DOHH2 (cell line): ENCODE measurements around the gene SARS1.

Experiments
- H3F3A ChIP-seq: fragments of 200-600 bp; sonication (generic), shearing (Covaris generic); 2 replicates; pipeline ENCODE4 v1.6.0; 2016; ENCODE audit warnings: antibody characterized with exemption, mild to moderate bottlenecking; ENCODE audit not compliant: control insufficient read depth, insufficient read depth
- H3K27ac ChIP-seq: fragments of 200-600 bp; sonication (generic); 2 replicates; pipeline ENCODE4 v1.5.1; 2014; ENCODE audit warnings: low read depth, mild to moderate bottlenecking, low read length, moderate library complexity
- H3K27me3 ChIP-seq: fragments of 200-600 bp; sonication (generic); 2 replicates; pipeline ENCODE4 v1.6.1; 2014; ENCODE audit warnings: mild to moderate bottlenecking, low read length, mixed read lengths; ENCODE audit not compliant: control insufficient read depth
- H3K36me3 ChIP-seq: fragments of 200-600 bp; sonication (generic); 2 replicates; pipeline ENCODE4 v1.6.1; 2014; ENCODE audit warnings: mild to moderate bottlenecking, low read length, moderate library complexity, mixed read lengths; ENCODE audit not compliant: control insufficient read depth
- H3K4me1 ChIP-seq: fragments of 200-600 bp; sonication (generic); 2 replicates; pipeline ENCODE4 v1.6.1; 2014; ENCODE audit warnings: mild to moderate bottlenecking, low read length, mixed read lengths; ENCODE audit not compliant: control insufficient read depth
- H3K4me2 ChIP-seq: fragments of 200-600 bp; sonication (generic); 2 replicates; pipeline ENCODE4 v1.6.0; 2014; ENCODE audit warnings: mild to moderate bottlenecking, low read length, moderate library complexity
- H3K4me3 ChIP-seq: fragments of 200-600 bp; sonication (generic); 2 replicates; pipeline ENCODE4 v1.5.1; 2014; ENCODE audit warnings: mild to moderate bottlenecking, low read length, mixed read lengths
- H3K79me2 ChIP-seq: fragments of 200-600 bp; sonication (generic); 2 replicates; pipeline ENCODE4 v1.6.1; 2014; ENCODE audit warnings: mild to moderate bottlenecking, low read length, mixed read lengths; ENCODE audit not compliant: control insufficient read depth
- H3K9me2 ChIP-seq: fragments of 200-600 bp; sonication (generic); replicated peaks from 2 replicates; pipeline ENCODE4 v1.6.1; 2014; ENCODE audit warnings: mild to moderate bottlenecking, low read length, mixed read lengths; ENCODE audit not compliant: control insufficient read depth
- H3K9me3 ChIP-seq: fragments of 200-600 bp; sonication (generic); 2 replicates; pipeline ENCODE4 v1.6.1; 2014; ENCODE audit warnings: antibody characterized with exemption, low read length, mixed read lengths; ENCODE audit not compliant: control insufficient read depth, insufficient read depth
- H4K20me1 ChIP-seq: fragments of 200-600 bp; sonication (generic); 2 replicates; pipeline ENCODE4 v1.6.0; 2014; ENCODE audit warnings: low read depth, mild to moderate bottlenecking, antibody characterized with exemption, low read length, moderate library complexity; ENCODE audit not compliant: control insufficient read depth, insufficient read depth
- EZH2phosphoT487 ChIP-seq: fragments of 200-600 bp; sonication (generic); IDR thresholded peaks from 2 replicates; pipeline ENCODE4 v1.6.1; 2017; ENCODE audit warnings: borderline replicate concordance, mild to moderate bottlenecking, antibody characterized with exemption, low read length, moderate library complexity, mixed read lengths
- TF ChIP-seq, protein P1 (sequence below): fragments of 200-600 bp; sonication (generic); IDR thresholded peaks from one replicate; pipeline ENCODE4 v1.5.1; 2014; ENCODE audit warnings: antibody characterized with exemption, mild to moderate bottlenecking, low read depth, low read length; ENCODE audit not compliant: poor library complexity, severe bottlenecking

The SARS1 gene

DNA sequence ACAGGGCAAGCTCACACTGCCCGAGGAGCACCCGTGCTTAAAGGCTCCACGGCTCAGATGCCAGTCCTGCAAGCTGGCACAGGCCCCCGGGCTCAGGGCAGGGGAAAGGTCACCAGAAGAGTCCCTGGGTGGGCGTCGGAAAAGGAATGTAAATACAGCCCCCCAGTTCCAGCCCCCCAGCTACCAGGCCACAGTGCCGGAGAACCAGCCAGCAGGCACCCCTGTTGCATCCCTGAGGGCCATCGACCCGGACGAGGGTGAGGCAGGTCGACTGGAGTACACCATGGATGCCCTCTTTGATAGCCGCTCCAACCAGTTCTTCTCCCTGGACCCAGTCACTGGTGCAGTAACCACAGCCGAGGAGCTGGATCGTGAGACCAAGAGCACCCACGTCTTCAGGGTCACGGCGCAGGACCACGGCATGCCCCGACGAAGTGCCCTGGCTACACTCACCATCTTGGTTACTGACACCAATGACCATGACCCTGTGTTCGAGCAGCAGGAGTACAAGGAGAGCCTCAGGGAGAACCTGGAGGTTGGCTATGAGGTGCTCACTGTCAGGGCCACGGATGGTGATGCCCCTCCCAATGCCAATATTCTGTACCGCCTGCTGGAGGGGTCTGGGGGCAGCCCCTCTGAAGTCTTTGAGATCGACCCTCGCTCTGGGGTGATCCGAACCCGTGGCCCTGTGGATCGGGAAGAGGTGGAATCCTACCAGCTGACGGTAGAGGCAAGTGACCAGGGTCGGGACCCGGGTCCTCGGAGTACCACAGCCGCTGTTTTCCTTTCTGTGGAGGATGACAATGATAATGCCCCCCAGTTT lies 36.9 kb downstream of the SARS1 start:
- Histone ChIP-seq H3K4me1 (peaks cover 28% of the 10 kb centered on the region), H4K20me1 (no peaks in the 10 kb centered on the region), H3K36me3 (no peaks in the 10 kb centered on the region), H3K27ac (no peak overlapping the region), H3K79me2 (no peaks in the 10 kb centered on the region), H3K4me3 (peak overlapping the region; percentile 62), H3K9me2 (no peaks in the 10 kb centered on the region), H3K27me3 (peaks cover 18% of the 10 kb centered on the region), H3K4me2 (peak overlapping the region; percentile 63), H3F3A (no peaks in the 10 kb centered on the region), H3K9me3 (no peaks in the 10 kb centered on the region)
- TF ChIP-seq, protein P1, sequence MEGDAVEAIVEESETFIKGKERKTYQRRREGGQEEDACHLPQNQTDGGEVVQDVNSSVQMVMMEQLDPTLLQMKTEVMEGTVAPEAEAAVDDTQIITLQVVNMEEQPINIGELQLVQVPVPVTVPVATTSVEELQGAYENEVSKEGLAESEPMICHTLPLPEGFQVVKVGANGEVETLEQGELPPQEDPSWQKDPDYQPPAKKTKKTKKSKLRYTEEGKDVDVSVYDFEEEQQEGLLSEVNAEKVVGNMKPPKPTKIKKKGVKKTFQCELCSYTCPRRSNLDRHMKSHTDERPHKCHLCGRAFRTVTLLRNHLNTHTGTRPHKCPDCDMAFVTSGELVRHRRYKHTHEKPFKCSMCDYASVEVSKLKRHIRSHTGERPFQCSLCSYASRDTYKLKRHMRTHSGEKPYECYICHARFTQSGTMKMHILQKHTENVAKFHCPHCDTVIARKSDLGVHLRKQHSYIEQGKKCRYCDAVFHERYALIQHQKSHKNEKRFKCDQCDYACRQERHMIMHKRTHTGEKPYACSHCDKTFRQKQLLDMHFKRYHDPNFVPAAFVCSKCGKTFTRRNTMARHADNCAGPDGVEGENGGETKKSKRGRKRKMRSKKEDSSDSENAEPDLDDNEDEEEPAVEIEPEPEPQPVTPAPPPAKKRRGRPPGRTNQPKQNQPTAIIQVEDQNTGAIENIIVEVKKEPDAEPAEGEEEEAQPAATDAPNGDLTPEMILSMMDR, result no peak
- no peak for TF ChIP-seq EZH2phosphoT487

DNA sequence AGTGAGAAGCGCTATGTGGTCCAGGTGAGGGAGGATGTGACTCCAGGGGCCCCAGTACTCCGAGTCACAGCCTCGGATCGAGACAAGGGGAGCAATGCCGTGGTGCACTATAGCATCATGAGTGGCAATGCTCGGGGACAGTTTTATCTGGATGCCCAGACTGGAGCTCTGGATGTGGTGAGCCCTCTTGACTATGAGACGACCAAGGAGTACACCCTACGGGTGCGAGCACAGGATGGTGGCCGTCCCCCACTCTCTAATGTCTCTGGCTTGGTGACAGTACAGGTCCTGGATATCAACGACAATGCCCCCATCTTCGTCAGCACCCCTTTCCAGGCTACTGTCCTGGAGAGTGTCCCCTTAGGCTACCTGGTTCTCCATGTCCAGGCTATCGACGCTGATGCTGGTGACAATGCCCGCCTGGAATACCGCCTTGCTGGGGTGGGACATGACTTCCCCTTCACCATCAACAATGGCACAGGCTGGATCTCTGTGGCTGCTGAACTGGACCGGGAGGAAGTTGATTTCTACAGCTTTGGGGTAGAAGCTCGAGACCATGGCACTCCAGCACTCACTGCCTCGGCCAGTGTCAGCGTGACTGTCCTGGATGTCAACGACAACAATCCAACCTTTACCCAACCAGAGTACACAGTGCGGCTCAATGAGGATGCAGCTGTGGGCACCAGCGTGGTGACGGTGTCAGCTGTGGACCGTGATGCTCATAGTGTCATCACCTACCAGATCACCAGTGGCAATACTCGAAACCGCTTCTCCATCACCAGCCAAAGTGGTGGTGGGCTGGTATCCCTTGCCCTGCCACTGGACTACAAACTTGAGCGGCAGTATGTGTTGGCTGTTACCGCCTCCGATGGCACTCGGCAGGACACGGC lies 37.8 kb downstream of the SARS1 start:
- no peaks in the 10 kb centered on the region for H3K9me3 ChIP-seq
- peaks cover 15% of the 10 kb centered on the region for H3K27me3 ChIP-seq
- H3K36me3 ChIP-seq, result no peaks in the 10 kb centered on the region
- no peaks in the 10 kb centered on the region for H3K79me2 ChIP-seq
- no peak overlapping the region for H3K4me2 ChIP-seq
- peaks cover 28% of the 10 kb centered on the region for H3K4me1 ChIP-seq
- no peaks in the 10 kb centered on the region for H3K9me2 ChIP-seq
- TF ChIP-seq EZH2phosphoT487, result no peak
- TF ChIP-seq, protein P1, result no peak
- no peaks in the 10 kb centered on the region for H4K20me1 ChIP-seq
- no peaks in the 10 kb centered on the region for H3F3A ChIP-seq
- no peak overlapping the region for H3K27ac ChIP-seq
- no peak overlapping the region for H3K4me3 ChIP-seq

DNA sequence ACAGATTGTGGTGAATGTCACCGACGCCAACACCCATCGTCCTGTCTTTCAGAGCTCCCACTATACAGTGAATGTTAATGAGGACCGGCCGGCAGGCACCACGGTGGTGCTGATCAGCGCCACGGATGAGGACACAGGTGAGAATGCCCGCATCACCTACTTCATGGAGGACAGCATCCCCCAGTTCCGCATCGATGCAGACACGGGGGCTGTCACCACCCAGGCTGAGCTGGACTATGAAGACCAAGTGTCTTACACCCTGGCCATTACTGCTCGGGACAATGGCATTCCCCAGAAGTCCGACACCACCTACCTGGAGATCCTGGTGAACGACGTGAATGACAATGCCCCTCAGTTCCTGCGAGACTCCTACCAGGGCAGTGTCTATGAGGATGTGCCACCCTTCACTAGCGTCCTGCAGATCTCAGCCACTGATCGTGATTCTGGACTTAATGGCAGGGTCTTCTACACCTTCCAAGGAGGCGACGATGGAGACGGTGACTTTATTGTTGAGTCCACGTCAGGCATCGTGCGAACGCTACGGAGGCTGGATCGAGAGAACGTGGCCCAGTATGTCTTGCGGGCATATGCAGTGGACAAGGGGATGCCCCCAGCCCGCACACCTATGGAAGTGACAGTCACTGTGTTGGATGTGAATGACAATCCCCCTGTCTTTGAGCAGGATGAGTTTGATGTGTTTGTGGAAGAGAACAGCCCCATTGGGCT lies 38.6 kb downstream of the SARS1 start:
- H3F3A ChIP-seq, result no peaks in the 10 kb centered on the region
- no peaks in the 10 kb centered on the region for H3K36me3 ChIP-seq
- H3K4me2 ChIP-seq, result no peak overlapping the region
- H4K20me1 ChIP-seq, result no peaks in the 10 kb centered on the region
- H3K9me2 ChIP-seq, result no peaks in the 10 kb centered on the region
- H3K9me3 ChIP-seq, result no peaks in the 10 kb centered on the region
- H3K27ac ChIP-seq, result no peak overlapping the region
- peaks cover 15% of the 10 kb centered on the region for H3K27me3 ChIP-seq
- TF ChIP-seq, protein P1, result no peak
- no peak for TF ChIP-seq EZH2phosphoT487
- H3K79me2 ChIP-seq, result no peaks in the 10 kb centered on the region
- H3K4me1 ChIP-seq, result peaks cover 28% of the 10 kb centered on the region
- H3K4me3 ChIP-seq, result no peak overlapping the region
